Skin epidermis (tissue), 12 donors: ENCODE results near the gene DNAJC11.
A peak's percentile ranks its signal among the peaks of the same experiment; 100 is the strongest.

Experiments used
- H3K27ac ChIP-seq, 21 experiments: fragments of 200-600 bp; sonication (generic) in 11 of 21; one replicate each; pipeline ENCODE4 v1.5.0; 2020; ENCODE audit warnings: mild to moderate bottlenecking in 3 of 21, inconsistent platforms in 2 of 21, moderate library complexity in 2 of 21
- H3K4me3 ChIP-seq, 7 experiments: fragments of 200-600 bp; sonication (generic) in 2 of 7; one replicate each; pipeline ENCODE4 v1.5.0; 2020; ENCODE audit warnings: inconsistent platforms in 2 of 7, mild to moderate bottlenecking in 2 of 7, moderate library complexity in 1 of 7

Gene DNAJC11

DNA sequence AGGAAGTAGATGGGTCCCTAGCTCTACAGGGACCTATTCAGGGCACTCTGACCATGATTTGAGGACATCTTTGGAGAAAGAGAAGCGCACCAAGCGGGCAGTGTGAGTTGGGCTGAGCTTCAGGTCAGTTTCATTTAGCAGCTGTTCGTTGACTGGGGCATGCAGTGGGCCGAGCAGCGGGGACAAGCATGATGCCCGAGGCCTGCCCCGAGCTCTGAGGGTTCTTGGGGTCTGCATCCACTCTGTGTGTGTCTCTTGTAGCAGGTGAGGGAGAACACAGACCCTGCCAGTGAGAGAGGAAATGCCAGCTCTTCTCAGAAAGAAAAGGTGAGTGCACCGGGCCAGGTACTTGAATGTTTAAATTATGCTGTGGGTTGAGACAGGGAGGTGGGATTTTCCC is 71.6 kb downstream of the DNAJC11 start:
- Histone ChIP-seq H3K27ac (peak overlapping the region in 1 of 21 experiments; percentile 16), H3K4me3 (no peak overlapping the region)

DNA sequence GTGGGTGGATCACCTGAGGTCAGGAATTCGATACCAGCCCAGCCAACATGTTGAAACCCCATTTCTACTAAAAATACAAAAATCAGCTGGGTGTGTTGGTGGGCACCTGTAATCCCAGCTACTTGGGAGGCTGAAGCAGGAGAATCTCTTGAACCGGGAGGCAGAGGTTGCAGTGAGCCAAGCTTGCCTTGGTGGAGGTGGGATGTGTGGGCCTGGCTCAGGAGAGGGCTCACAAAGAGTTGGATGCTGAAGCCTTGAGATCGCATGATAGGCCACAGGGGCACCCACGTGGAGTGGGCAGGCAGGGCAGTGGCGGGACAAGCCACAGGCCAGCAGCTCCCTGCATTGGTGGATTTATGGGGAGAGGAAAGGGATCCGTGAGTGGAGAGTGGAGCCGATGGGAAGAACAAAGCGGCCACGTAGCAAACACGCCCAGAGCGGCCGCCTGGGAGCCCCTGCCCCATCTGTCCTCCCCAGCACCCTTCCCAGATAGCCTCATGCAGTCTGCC is 72.6 kb downstream of the DNAJC11 start:
- Histone ChIP-seq H3K27ac (no peak overlapping the region), H3K4me3 (no peak overlapping the region)

DNA sequence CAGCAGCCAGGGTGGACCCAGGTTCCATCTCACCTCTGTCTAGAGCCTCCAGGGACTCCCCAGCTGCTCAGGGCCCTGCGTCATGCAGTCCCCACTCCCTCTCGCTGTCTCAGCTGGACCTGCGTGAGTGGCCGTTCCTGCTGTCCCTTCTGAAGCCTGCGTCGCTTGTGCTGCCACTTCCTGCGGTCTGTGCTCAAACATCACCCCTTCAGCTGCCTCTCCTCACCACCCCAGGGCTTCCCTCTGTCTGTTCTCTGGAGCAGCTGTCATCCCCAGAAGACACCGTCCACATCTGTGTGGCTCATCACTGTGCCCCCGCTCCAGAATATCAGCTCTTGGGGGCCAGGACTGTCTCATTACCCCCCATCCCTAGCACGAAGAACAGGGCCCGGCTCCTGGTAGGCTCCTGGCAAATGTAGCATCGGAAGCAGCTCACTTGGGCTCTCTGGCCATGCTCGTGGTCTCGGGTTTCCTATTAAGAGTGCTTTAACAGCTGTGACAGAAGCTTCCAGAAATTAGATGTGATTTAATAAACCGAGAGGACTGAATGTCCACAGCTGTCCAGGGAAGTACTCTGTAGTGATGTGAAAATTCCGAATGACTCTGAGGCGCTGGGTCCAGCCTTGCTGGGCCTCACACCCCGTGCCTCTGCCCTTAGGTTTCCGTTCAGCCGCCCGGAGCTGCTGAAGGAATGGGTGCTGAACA is 73.6 kb downstream of the DNAJC11 start:
- Histone ChIP-seq H3K4me3 (no peak overlapping the region), H3K27ac (no peak overlapping the region)

DNA sequence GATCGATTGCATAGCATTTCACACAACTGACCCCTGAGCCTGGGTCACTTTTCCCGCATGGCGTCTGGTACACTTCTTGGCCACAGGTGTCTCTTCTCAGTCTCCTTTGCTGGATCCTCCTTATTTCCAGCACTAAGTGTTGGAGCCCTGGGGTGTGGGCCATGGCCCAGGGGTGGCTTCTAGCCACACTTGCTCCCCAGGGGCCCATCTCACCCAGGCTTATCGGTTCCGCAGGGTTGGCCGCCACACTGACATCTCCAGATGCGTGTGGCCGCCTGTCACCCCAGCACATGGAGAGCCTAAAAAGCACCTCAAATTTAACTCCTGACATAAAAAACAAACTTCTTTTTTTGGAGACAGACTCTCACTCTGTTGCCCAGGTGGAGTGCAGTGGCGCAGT is 74.6 kb downstream of the DNAJC11 start:
- peak overlapping the region in 1 of 21 experiments; percentile 9 for H3K27ac ChIP-seq
- H3K4me3 ChIP-seq = no peak overlapping the region

DNA sequence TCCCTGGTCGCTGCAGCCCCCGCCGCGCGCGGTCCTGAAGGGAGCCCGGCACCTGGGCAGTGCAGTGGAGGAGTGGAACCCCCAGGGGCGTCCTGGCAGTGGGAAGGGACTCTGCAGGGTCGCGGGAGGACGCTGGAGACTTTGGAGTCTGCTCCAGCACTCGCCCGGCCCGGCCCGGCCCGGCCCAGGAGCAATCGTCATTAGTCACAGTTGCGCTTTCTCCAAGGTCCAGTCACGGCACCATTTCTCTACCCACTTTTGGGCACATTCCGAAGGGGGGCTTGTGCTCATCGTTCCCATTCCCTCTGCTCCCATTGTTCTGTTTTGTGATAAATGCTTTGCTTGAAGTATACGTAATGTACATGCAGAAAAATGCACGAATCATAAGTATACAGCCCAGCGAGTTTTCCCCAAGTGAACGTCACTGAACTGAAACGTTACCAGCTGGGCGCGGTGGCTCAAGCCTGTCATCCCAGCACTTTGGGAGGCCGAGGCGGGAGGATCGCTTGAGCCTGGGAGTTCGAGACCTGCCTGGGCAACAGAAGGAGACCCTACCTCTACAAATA is 75.9 kb downstream of the DNAJC11 start:
- H3K4me3 ChIP-seq = peak overlapping the region; percentile 60 to 94 (median 79)
- H3K27ac ChIP-seq = peak overlapping the region; percentile 60 to 92 (median 82)

DNA sequence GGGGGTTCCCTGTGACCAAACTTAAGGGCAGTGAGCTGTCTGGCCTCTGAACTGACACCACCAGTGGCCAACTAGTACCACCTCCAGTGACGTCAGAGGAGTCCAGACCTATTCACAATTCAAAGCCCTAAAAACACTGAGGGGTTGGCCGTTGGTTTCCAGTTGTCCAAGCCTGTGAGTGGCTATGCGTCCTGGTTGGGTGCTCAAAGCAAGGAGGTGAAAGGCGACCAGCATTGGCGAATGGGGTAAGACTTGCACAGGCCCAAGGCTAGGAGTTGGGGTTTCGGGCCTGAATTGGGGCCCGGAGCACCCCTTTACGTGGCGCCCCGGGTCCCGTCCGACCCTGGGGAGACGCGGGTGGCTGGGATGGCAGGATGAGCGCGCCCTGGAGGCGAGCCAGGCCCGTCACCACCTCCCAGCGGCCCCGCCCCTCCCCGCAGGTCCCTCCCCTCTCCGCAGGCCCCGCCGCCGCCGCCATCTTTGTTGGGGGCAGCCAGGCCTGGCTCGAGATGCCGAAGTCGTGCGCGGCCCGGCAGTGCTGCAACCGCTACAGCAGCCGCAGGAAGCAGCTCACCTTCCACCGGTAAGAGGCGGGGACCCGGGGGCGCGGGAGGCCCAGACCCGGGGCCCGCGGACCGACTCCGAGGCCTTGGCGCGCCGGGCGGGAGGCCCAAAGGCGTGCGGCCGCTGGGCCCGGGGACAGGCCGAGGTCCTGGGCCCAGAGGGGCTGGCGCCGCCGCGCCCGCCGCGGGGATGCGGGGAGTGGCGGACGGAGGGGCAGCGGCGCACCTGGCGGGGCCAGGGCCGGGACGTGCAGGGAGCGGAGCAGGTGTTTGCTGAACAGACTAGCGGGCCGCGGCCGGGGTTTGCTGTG is 76.7 kb downstream of the DNAJC11 start, which contains the start of gene THAP3:
Gene THAP3 (plus strand): TSS at position 159 of the 874 bp plus-strand sequence. CDS start 351 bp downstream, at position 510.
- H3K4me3 ChIP-seq = peak within 1 kb of the TSS; percentile 60 to 94 (median 79)
- H3K27ac ChIP-seq = peak within 1 kb of the TSS; percentile 60 to 92 (median 82)

DNA sequence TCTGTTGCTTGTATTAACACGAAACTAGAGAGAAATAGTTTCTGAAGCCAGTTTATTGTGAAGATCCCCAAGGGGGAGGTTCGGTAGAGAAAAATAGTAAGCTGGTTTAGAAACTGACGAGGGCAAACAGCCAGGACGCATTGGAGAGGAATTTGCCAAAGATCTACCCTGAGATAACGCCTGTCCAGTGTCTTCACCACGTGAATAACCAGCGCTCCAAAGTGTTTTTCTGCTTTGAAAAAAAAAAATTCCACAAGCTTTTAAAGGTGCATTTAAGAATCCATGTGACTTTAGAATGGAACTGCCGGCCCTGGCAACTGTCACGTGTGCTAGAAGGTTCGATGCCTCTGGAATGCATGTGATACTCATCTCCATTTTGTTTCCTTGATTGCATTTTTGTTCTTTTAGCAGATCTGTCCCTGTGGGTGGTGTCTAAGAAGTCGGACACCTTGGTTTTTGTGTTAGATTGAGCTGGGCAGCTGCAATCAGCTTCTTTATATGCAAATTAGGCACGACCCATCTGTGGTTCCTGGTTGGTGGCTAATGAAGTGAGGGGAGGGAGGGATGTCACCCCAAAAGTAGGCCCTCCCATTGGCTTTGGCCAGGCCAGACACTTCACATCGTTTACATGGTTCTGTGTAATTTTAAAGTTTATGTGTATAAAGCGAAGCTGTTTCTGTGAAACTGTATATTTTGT is 78.2 kb downstream of the DNAJC11 start:
- no peak overlapping the region for H3K27ac ChIP-seq
- no peak overlapping the region for H3K4me3 ChIP-seq

DNA sequence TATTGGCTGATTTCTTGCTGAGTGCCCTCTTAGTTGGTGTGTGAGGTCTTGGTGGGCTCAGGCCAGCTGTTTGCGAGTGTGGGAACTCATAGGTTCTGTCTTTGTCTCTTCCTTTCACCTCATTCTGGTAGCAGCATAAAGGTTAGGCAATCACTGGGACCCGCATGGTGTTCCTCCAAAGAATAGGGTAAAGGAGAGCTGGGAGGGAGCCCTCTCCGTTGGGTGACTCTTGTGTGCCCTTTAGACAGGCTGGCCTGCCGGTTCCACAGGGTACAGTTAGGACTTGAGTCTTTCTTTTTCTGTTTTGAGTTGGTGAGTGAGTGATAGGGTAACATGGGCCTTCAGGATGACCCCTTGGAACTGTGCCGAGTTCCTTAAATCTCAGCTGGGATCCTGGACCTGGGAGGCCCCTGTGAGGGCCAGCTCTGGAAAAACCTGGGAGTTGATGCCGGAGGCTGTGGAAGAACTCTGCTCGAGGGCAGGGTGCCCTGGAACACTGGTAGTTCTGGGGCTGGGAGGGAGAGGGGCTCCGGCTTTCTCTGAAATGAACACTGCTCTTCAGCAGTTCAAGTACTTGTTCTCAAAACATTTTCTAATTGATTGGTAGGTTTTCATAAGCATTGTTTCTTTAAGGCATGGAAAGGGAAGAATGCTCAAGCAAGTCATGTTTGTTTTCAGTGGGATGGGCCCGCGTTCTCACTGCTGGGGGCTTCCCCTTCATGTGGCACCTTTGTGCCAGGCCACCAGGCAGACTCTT is 79.0 kb downstream of the DNAJC11 start:
- Histone ChIP-seq H3K27ac (no peak overlapping the region), H3K4me3 (no peak overlapping the region)

DNA sequence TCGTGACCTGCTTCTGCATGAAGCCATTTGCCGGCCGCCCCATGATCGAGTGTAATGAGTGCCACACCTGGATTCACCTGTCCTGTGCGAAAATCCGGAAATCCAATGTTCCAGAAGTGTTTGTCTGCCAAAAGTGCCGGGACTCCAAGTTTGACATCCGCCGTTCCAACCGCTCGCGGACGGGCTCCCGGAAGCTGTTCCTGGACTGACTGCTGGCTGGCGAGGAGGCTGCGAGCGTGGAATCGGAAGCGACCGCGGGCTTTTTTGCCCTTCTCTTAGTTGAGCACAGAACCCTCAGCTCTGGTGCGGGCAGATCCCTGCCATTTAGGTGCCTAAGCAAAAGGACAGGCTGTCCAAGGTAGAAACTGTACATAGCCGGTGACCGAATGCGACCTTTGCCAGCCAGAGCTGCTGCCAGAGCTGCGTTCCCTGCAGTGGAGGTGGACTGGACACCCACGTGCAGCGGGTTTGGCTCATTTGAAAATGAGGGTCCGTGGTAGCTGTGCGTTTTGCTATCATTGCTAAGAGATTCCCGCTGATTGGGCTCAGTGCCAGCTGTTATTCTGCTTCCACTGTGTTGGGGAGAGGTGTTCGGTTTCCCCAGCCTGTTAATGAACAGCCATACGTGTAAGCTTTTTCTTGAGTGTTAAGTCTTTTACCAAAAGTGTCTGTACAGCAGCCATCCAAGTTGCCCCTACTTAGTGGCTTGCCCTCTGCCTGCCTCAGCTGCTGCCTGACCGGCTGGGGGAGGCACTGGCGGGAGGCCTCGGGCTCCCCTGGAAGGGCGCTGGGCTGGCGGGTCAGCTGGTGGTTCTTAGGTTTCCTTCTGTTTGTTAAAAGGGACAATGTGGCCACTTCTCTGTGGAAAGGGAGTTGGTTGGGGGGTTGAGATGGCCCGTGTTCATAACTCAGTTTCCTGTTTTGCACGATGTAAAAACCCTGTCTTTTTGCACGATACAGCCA is 79.9 kb downstream of the DNAJC11 start:
- H3K27ac ChIP-seq = no peak overlapping the region
- H3K4me3 ChIP-seq = no peak overlapping the region

DNA sequence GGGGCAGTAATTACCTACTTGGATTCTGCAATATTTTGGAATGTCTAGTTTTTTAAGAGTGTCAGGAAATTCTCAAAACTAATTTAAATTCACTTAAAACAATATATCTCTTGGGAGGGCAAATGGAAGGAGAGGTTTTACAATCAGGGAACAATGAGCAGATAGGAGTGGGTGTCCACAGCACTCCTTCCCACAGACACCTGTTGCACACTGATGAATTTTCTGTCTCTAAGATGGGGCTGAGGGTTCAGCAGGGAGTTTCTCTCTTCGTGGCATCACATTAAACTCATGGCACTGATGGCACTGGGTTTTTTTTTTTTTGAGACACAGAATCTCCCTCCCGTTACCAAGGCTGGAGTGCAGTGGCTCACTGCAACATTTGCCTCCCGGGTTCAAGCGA is 82.6 kb downstream of the DNAJC11 start:
- no peak overlapping the region for H3K4me3 ChIP-seq
- no peak overlapping the region for H3K27ac ChIP-seq

DNA sequence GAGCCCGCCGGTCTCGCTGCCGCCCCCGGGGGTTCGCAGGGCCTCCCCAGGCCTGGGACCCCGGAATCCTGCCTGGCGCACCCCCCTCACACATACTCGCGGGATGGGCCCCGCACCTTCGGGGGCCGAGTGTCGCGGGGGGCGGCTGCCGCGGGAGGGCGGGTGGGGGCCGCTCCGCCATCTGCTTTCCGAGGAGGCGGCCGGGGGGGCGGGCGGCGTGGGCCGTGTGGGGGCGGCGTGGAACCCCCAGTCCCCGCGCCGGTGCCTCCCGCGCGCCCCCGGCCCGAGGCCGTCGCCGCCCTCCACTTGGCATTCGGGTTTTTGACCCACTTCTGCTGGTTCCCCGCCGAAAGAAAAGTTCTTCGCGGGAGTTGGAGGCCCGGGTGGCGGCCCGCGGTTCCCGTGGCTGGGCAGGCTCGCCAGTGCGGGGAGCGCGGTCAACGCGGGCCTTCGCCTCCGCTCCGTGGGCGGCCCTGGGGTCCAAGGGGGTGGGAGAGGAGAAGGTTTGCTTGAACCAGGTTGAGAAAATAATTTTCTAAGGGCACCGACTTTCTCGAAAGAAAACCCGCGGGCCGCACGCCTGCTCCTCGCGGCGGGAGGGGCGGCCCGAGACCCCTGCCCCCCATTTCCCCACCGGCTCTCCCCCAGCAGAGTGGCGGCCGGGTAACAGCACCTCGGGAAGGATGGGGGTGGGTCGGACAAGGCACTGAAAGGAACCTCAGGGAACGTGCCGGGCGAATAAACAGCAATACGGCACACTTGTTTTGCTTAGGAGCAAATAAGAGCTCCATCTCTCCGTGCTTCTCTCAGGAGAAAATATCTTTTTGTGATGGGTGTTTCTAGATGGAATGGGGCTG is 86.5 kb downstream of the DNAJC11 start:
- peak overlapping the region; percentile 72 to 98 (median 92) for H3K27ac ChIP-seq

DNA sequence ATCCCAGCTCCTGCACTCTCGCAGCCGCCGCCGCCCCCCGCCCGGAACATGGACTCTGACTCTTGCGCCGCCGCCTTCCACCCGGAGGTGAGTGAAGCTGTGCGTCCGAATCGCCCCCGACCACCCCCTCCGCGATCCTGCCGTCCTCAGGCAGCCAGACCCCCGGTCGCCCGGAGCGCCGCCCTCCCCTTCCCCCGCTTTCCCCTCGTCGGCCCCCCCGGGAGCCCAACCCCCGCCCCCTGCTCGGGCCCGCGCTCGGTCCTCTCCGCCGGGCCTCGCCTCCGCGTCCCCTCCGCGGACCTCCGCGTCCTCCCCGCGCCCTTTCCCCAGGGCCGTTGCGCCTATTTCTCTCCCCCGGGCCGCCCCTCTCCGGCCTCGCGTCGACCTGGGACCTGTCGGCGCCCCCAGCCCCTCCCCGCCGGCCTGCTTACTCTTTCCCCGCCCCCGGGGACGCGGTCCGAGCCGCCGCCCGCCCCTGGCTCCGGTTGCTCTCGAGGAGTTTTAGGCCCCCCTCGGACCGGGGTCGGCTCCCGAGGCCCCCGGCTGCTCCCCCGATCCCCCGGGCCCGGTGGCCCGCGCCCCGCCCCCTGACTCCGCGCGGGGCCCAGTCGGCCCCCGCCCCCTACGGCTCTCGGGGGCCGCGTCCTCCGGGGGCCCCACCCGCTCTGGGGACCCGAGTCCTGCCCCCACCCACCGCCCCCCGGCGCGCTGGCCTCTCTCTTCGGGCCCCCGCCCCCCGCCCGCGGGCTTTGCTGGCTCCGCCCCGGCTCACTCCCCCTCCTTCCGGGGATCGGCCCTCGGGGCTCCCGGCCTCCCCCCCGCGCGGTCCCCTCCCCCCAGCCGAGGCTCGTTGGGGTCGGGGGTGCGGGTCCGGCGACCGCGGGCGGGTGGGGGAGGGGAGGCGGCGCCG is 87.3 kb downstream of the DNAJC11 start:
- peak overlapping the region; percentile 63 to 100 (median 97) for H3K4me3 ChIP-seq
- H3K27ac ChIP-seq = peak overlapping the region; percentile 72 to 98 (median 92)

More for the DNA sequence above, 86.5 kb downstream of the DNAJC11 start:
- peak overlapping the region; percentile 63 to 100 (median 97) for H3K4me3 ChIP-seq

DNA sequence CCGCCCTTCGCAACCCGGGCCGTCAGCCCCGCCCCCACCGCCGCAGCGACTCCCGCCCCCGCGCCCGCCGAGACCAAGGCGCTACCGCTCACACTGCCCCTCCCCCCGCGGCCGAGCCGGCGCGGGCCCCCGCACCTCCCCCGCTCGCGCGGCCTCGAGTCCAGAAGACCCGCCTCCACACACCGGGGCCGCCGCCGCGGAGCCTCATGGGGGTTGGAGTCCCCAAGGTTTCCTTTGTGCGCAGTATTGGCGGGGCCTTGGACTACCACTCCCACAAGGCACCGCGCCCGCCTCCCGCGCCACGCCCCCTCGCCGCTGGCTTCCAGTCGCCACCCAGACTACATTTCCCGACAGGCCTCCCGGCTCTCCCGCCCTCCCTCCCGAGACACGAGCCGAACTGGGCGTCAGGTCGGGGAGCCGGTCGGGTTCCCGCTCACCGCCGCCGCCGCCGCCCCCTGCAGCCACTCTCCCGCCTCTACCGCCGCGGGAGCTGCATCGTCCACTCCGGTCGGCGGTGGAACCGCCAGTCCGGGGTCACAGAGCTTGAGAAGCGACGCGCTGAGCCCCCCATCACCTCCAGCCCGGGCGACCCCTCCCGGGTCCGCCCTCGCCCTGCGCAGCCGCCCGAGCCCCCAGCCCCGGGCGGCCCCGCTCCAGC is 88.1 kb downstream of the DNAJC11 start, which contains the start of gene PHF13:
Gene PHF13 (plus strand): TSS at position 371 of the 658 bp plus-strand sequence. CDS start 336 bp downstream, outside the sequence.
- H3K4me3 ChIP-seq = peak within 1 kb of the TSS; percentile 63 to 100 (median 97)
- peak within 1 kb of the TSS; percentile 72 to 98 (median 94) for H3K27ac ChIP-seq

DNA sequence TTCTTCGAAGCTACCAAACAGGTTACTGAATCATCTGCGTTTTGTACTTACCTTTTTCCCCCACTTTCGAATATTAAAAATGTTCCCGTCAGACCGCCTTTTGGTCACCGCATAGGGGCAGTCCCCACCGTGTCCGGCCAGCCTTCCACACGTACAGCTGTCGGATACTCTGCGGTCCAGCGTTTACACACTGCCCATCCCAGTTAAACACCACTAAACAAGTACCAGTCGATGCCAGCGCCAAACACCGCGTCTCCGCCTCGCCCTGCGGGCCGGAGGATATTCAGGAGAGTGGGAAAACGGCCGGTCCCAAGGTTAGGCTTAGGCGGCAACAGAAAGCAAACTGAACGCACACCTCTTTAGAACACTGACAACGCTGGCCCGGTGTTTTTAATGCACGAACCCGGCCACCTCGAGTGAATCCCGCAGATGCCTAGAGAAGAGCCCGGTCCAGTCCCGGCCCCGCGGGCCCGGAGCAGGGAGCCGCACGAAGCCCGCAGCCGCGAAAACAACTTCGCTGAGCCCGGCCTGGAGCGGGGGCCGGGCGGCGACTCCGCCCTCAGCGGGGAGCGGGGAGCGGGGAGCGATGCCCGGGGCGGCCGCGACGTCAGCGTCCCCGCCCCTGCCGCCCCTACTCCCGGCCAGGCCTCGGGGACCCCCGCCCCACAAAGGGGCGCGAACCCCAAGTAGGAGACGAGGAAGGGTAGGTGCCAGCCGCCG is 88.8 kb downstream of the DNAJC11 start:
- Histone ChIP-seq H3K4me3 (peak overlapping the region; percentile 63 to 100 (median 97)), H3K27ac (peak overlapping the region; percentile 68 to 98 (median 93))
